B cell (primary cell): ENCODE data around the gene C1orf35. TPM values are rescaled to one million over a fixed set of nuclear protein-coding genes. Genes with fewer than 3 reads are reported as not detected.

ENCODE experiments used
- ATAC-seq: fragments of 200-7000 bp; cut with Tn5 transposase; one replicate; pipeline ENCODE4 v1.10.0; 2021; ENCODE audit warnings: low read depth, mild to moderate bottlenecking, moderate number of reproducible peaks, moderate library complexity
- CTCF ChIA-PET: fragments of 350-600 bp; sonication (Branson Sonifier 250); formaldehyde crosslinking; loops from one replicate; lab custom pipeline; 2021; ENCODE audit warnings: antibody characterized with exemption, inconsistent platforms; lab: Charles Lee
- POLR2A ChIA-PET: fragments of 350-600 bp; sonication (Branson Sonifier 250); formaldehyde crosslinking; loops from one replicate; lab custom pipeline; 2021; ENCODE audit warnings: antibody characterized with exemption; lab: Charles Lee
- DNase-seq: peaks from one replicate; pipeline ENCODE4 v3.0.0; 2013
- H2AFZ ChIP-seq: 2 replicates; pipeline ENCODE4 v1.6.1; 2012; ENCODE audit warnings: mild to moderate bottlenecking, low read depth, low read length; ENCODE audit not compliant: insufficient read depth, poor library complexity, severe bottlenecking
- H3K27ac ChIP-seq, 2 donors: 1 replicate in 1 of 2; 2 replicates in 1 of 2; pipeline ENCODE4 v1.5.1; 2012 to 2013; ENCODE audit warnings: low read length in 2 of 2, mild to moderate bottlenecking in 2 of 2, moderate library complexity in 1 of 2
- H3K27me3 ChIP-seq, 4 experiments: fragments of 200-600 bp in 1 of 4; sonication (generic) in 1 of 4; replicated peaks in 1 of 4; 1 replicate in 2 of 4; 2 replicates in 2 of 4; pipeline versions ENCODE4 v1.6.1 to v1.7.0; 2013 to 2016; ENCODE audit warnings: low read length in 3 of 4, mild to moderate bottlenecking in 2 of 4, mixed read lengths in 1 of 4, moderate library complexity in 1 of 4; ENCODE audit not compliant: insufficient read depth in 4 of 4, control insufficient read depth in 3 of 4; ENCODE audit errors: control extremely low read depth in 1 of 4
- H3K36me3 ChIP-seq, 2 experiments: replicated peaks in 1 of 2; 1 replicate in 1 of 2; 2 replicates in 1 of 2; pipeline versions ENCODE4 v1.6.1 to v1.7.1; 2013; ENCODE audit warnings: low read length in 1 of 2; ENCODE audit not compliant: insufficient read depth in 2 of 2, control insufficient read depth in 1 of 2; ENCODE audit errors: control extremely low read depth in 1 of 2, extremely low read depth in 1 of 2
- H3K4me1 ChIP-seq, 2 donors: fragments of 200-600 bp in 1 of 2; sonication (generic) in 1 of 2; 1 replicate in 1 of 2; 2 replicates in 1 of 2; pipeline versions ENCODE4 v1.5.1 to v1.6.1; 2013 to 2017; ENCODE audit warnings: low read length in 2 of 2; ENCODE audit not compliant: control insufficient read depth in 2 of 2, insufficient read depth in 2 of 2
- H3K4me2 ChIP-seq: replicated peaks from 2 replicates; pipeline ENCODE3; 2012; ENCODE audit warnings: mild to moderate bottlenecking, low read depth, low read length; ENCODE audit not compliant: poor library complexity, severe bottlenecking
- H3K4me3 ChIP-seq, 5 experiments: fragments of 200-600 bp in 1 of 5; sonication (generic) in 1 of 5; 1 replicate in 3 of 5; 2 replicates in 2 of 5; pipeline versions ENCODE4 v1.5.1 to v1.7.0; 2011 to 2016; ENCODE audit warnings: low read length in 4 of 5, mild to moderate bottlenecking in 4 of 5, low read depth in 2 of 5, control low read depth in 1 of 5, moderate library complexity in 1 of 5; ENCODE audit not compliant: insufficient read depth in 1 of 5; ENCODE audit errors: control extremely low read depth in 1 of 5, extremely low read depth in 1 of 5
- H3K79me2 ChIP-seq: fragments of 200-600 bp; sonication (generic); one replicate; pipeline ENCODE4 v1.6.0; 2016; ENCODE audit warnings: low read length; ENCODE audit not compliant: control insufficient read depth, insufficient read depth
- H3K9ac ChIP-seq: fragments of 200-600 bp; sonication (generic); 2 replicates; pipeline ENCODE4 v1.6.1; 2017; ENCODE audit warnings: mild to moderate bottlenecking, low read length, moderate library complexity
- H3K9me3 ChIP-seq, 3 donors: one replicate each; pipeline versions ENCODE4 v1.6.1 to v1.7.1; 2013; ENCODE audit warnings: low read length in 2 of 3; ENCODE audit not compliant: control insufficient read depth in 2 of 3, insufficient read depth in 1 of 3; ENCODE audit errors: control extremely low read depth in 1 of 3
- H4K20me1 ChIP-seq: 2 replicates; pipeline ENCODE4 v1.6.0; 2012; ENCODE audit warnings: mild to moderate bottlenecking, low read length; ENCODE audit not compliant: insufficient read depth, control insufficient read depth, poor library complexity, severe bottlenecking
- H3K27ac Mint-ChIP-seq: one replicate; pipeline ENCODE4 v1.8.0; 2021; ENCODE audit warnings: mixed read lengths
- H3K27me3 Mint-ChIP-seq: one replicate; pipeline ENCODE4 v1.8.0; 2021; ENCODE audit warnings: mixed read lengths
- H3K4me1 Mint-ChIP-seq: one replicate; pipeline ENCODE4 v1.8.0; 2021; ENCODE audit warnings: mixed read lengths
- H3K4me3 Mint-ChIP-seq: one replicate; pipeline ENCODE4 v1.8.0; 2021; ENCODE audit warnings: mixed read lengths
- H3K9me3 Mint-ChIP-seq: one replicate; pipeline ENCODE4 v1.8.0; 2022; ENCODE audit warnings: mixed read lengths; ENCODE audit not compliant: insufficient read depth
- EZH2 ChIP-seq: IDR thresholded peaks from 2 replicates; pipeline ENCODE4 v1.6.1; 2012; ENCODE audit warnings: borderline replicate concordance, low read depth, mild to moderate bottlenecking, moderate library complexity, low read length; ENCODE audit not compliant: insufficient read depth, poor library complexity, severe bottlenecking
- WGBS: methylation state at CpG from one replicate; pipeline ENCODE4 v1.1.5; 2013; ENCODE audit warnings: missing lambda C conversion rate; ENCODE audit not compliant: insufficient coverage; 5-methylcytosine and 5-hydroxymethylcytosine counted together
- intact Hi-C: fragments of 100-400 bp; cut with micrococcal nuclease; formaldehyde crosslinking; loops from one replicate; pipeline ENCODE4 v1.10.0; 2022
- polyA plus RNA-seq: library from polyadenylated mRNA; depleted of rRNA; stranded (reverse); fragments of >200 nt; gene quantifications from 2 replicates; pipeline ENCODE4 v1.2.3, GENCODE V29; 2012
- small RNA-seq: library from RNA; depleted of rRNA; stranded (forward); fragments of <200 nt; gene quantifications from one replicate; pipeline ENCODE3, GENCODE V24; 2012; ENCODE audit warnings: low replicate concordance, low read depth; ENCODE audit not compliant: insufficient read length
- total RNA-seq, 2 donors: library from RNA; stranded (reverse); fragments of 120-200 nt in 1 of 2; gene quantifications; 1 replicate in 1 of 2; 2 replicates in 1 of 2; pipeline versions ENCODE4 v1.2.3 to v1.2.4, GENCODE V29; 2013 to 2022
- TF ChIP-seq, protein P1 (sequence below): fragments of 200-600 bp; IDR thresholded peaks from one replicate; pipeline ENCODE4 v1.8.0; 2022; ENCODE audit warnings: antibody characterized with exemption, mild to moderate bottlenecking

C1orf35 gene
- total and polyA plus RNA-seq, 2 donors (not counting 1 experiment from before 2014, with no cell fraction given), result 24.1 to 41.0 TPM

GRCh38 chr1:228058172-228058948 lies 44.8 kb downstream of the C1orf35 start:
- DNase-seq, result no peak
- H3K4me3 ChIP-seq, result no peak overlapping the region
- Mint-ChIP-seq H3K4me3 (peak overlapping the region; percentile 61), H3K27ac (no peak overlapping the region), H3K9me3 (no peaks in the 10 kb centered on the region), H3K4me1 (peaks cover 10% of the 10 kb centered on the region), H3K27me3 (peaks cover 25% of the 10 kb centered on the region)
- H3K36me3 ChIP-seq, result no peaks in the 10 kb centered on the region
- H3K27ac ChIP-seq, result no peak overlapping the region
- intact Hi-C loops, result no loop called here
- H3K79me2 ChIP-seq, result no peaks in the 10 kb centered on the region
- peak overlapping the region; percentile 77 for H3K4me2 ChIP-seq
- POLR2A ChIA-PET, result no interaction called here
- TF ChIP-seq EZH2, result no peak
- TF ChIP-seq, protein P1, sequence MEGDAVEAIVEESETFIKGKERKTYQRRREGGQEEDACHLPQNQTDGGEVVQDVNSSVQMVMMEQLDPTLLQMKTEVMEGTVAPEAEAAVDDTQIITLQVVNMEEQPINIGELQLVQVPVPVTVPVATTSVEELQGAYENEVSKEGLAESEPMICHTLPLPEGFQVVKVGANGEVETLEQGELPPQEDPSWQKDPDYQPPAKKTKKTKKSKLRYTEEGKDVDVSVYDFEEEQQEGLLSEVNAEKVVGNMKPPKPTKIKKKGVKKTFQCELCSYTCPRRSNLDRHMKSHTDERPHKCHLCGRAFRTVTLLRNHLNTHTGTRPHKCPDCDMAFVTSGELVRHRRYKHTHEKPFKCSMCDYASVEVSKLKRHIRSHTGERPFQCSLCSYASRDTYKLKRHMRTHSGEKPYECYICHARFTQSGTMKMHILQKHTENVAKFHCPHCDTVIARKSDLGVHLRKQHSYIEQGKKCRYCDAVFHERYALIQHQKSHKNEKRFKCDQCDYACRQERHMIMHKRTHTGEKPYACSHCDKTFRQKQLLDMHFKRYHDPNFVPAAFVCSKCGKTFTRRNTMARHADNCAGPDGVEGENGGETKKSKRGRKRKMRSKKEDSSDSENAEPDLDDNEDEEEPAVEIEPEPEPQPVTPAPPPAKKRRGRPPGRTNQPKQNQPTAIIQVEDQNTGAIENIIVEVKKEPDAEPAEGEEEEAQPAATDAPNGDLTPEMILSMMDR, result no peak
- H4K20me1 ChIP-seq, result no peaks in the 10 kb centered on the region
- no peak overlapping the region for H3K9ac ChIP-seq
- WGBS, result 56% methylated on average over 16 of the region's 18 CpGs
- H3K27me3 ChIP-seq, result peaks cover 0 to 61% (median 43%) of the 10 kb centered on the region in 4 experiments
- peak overlapping the region; percentile 50 for H2AFZ ChIP-seq
- ATAC-seq, result no peak
- peaks cover 23 to 35% of the 10 kb centered on the region in 2 donors for H3K4me1 ChIP-seq
- peaks cover 0 to 55% (median 0%) of the 10 kb centered on the region in 3 donors for H3K9me3 ChIP-seq
- CTCF ChIA-PET, result no interaction called here

Small RNAs within 50 kb of the gene (small RNA-seq; reads per million reads assigned to genes)
- not detected for gene AL359510.1

Other genes with a start within 250 kb of the C1orf35 start
- gene WNT9A, start 155.4 kb downstream of the C1orf35 start, total RNA-seq, result 0.07 TPM in 1 of 2 replicates, not detected in the other
- 0.04 TPM in 1 of 2 replicates, not detected in the other for gene WNT9A, start 155.4 kb downstream of the C1orf35 start, polyA plus RNA-seq
- gene WNT3A, start 96.3 kb downstream of the C1orf35 start, total RNA-seq, result not detected in 2 replicates
- 0.03 TPM in 1 of 2 replicates, not detected in the other for gene WNT3A, start 96.3 kb downstream of the C1orf35 start, polyA plus RNA-seq
- 193 and 195 TPM in 2 replicates for gene ARF1, start 20.6 kb downstream of the C1orf35 start, total RNA-seq
- 389 and 515 TPM in 2 replicates for gene ARF1, start 20.6 kb downstream of the C1orf35 start, polyA plus RNA-seq
- gene MRPL55, start 6.0 kb upstream of the C1orf35 start, total RNA-seq, result 38.9 and 42.4 TPM in 2 replicates
- 275 and 297 TPM in 2 replicates for gene MRPL55, start 6.0 kb upstream of the C1orf35 start, polyA plus RNA-seq
- 123 and 125 TPM in 2 replicates for gene GUK1, start 37.0 kb upstream of the C1orf35 start, total RNA-seq
- 356 and 499 TPM in 2 replicates for gene GUK1, start 37.0 kb upstream of the C1orf35 start, polyA plus RNA-seq
- 0.30 and 0.61 TPM in 2 replicates for gene GJC2, start 46.6 kb upstream of the C1orf35 start, total RNA-seq
- 0.16 and 0.88 TPM in 2 replicates for gene GJC2, start 46.6 kb upstream of the C1orf35 start, polyA plus RNA-seq
- 12.8 and 15.3 TPM in 2 replicates for gene IBA57, start 62.5 kb upstream of the C1orf35 start, total RNA-seq
- gene IBA57, start 62.5 kb upstream of the C1orf35 start, polyA plus RNA-seq, result 4.1 and 5.2 TPM in 2 replicates
- 63.9 and 65.3 TPM in 2 replicates for gene OBSCN, start 104.7 kb upstream of the C1orf35 start, total RNA-seq
- gene OBSCN, start 104.7 kb upstream of the C1orf35 start, polyA plus RNA-seq, result 10.0 and 16.7 TPM in 2 replicates